ENCODE data around the gene ATAD3B. TPM values are rescaled to one million over a fixed set of nuclear protein-coding genes. Genes with fewer than 3 reads are reported as not detected.
"Not testable (repeated sequence)": the region's sequence is repeated elsewhere in the genome, so short reads cannot be mapped to it uniquely, and the experiment has no call there.

ATAD3B gene
- total RNA-seq, 1 donor from 2014 or later, result 63.0 TPM

DNA sequence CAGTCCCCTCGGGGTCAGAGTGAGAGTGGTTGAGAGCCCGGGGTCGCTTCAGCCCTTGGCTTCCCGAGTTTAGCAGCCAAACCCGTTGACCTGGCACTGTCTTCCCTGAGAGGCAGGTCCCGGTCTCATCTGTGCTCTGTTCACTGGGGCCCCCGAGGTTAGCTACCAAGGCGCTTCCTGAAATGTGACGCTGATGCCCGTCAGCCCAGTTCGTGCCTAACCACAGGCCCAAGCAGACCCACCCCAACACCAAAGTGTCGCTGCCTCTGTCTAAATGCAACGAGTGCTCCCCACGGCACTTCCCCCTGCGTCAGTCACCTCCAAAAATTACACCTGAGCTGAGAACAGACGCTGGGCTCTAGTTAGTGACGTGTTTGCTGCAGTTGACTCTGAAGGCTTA, 4.4 kb downstream of the ATAD3B start:
- not testable (repeated sequence) for H3K36me3 ChIP-seq (ENCODE audit: insufficient read depth, low read length); H3K27me3 ChIP-seq (ENCODE audit: insufficient read depth, low read length); H2AFZ ChIP-seq (ENCODE audit: low read depth, low read length); H3K4me3 Mint-ChIP-seq (ENCODE audit: unreplicated experiment); H3K4me2 ChIP-seq (ENCODE audit: low read length); DNase-seq (ENCODE audit: low read depth); H3K4me1 Mint-ChIP-seq (ENCODE audit: low read depth, unreplicated experiment); H3K27me3 Mint-ChIP-seq (ENCODE audit: low read depth, unreplicated experiment); H3K27ac ChIP-seq (ENCODE audit: low read depth, low read length); H3K9me3 ChIP-seq (ENCODE audit: insufficient read depth, low read depth, low read length); FAIRE-seq; H3K9ac ChIP-seq (ENCODE audit: low read length); H3K27ac Mint-ChIP-seq (ENCODE audit: unreplicated experiment); H3K4me1 ChIP-seq (ENCODE audit: insufficient read depth, low read length); H3K36me3 Mint-ChIP-seq (ENCODE audit: low read depth, unreplicated experiment); H3K9me3 Mint-ChIP-seq (ENCODE audit: unreplicated experiment); H3K4me3 ChIP-seq (ENCODE audit: insufficient read depth, low read depth, low read length)
- Histone ChIP-seq H3K79me2 (ENCODE audit: insufficient read depth, low read length) (peaks cover 66% of the 10 kb centered on the region), H4K20me1 (ENCODE audit: insufficient read depth, low read length) (peaks cover 47% of the 10 kb centered on the region)

DNA sequence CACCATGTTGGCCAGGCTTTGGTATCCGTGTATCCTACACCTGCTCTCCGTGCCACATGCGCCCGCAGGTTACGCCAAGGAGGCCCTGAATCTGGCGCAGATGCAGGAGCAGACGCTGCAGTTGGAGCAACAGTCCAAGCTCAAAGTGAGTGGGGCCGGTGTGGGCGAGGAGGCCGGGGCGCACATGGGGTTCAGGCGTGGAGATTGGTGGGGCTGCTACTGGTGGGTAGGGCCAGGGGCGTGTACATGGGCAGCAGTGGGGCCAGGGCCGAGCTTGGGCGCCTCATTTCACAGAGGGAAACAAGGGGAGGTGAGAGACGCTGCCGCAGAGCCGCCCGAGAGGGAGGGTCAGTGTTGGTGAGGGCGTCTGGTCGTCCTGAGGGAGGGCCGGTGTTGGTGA, 5.6 kb downstream of the ATAD3B start:
- H3K27ac ChIP-seq (ENCODE audit: low read depth, low read length), result no peak overlapping the region
- Mint-ChIP-seq H3K4me1 (ENCODE audit: low read depth, unreplicated experiment) (peaks cover 1% of the 10 kb centered on the region), H3K27ac (ENCODE audit: unreplicated experiment) (no peak overlapping the region), H3K27me3 (ENCODE audit: low read depth, unreplicated experiment) (no peaks in the 10 kb centered on the region), H3K4me3 (ENCODE audit: unreplicated experiment) (no peak overlapping the region), H3K9me3 (ENCODE audit: unreplicated experiment) (no peaks in the 10 kb centered on the region), H3K36me3 (ENCODE audit: low read depth, unreplicated experiment) (peaks cover 9% of the 10 kb centered on the region)
- H2AFZ ChIP-seq (ENCODE audit: low read depth, low read length), result no peak overlapping the region
- peaks cover 7% of the 10 kb centered on the region for H3K36me3 ChIP-seq (ENCODE audit: insufficient read depth, low read length)
- no peaks in the 10 kb centered on the region for H3K9me3 ChIP-seq (ENCODE audit: insufficient read depth, low read depth, low read length)
- H3K4me1 ChIP-seq (ENCODE audit: insufficient read depth, low read length), result peaks cover 3% of the 10 kb centered on the region
- no peak for TF ChIP-seq CTCF (IDR thresholded peaks at IDR 0.05; ENCODE audit: insufficient read depth, low read depth, low read length)
- no peak for TF ChIP-seq EZH2 (IDR thresholded peaks at IDR 0.05; ENCODE audit: insufficient read depth, low read length)
- H3K79me2 ChIP-seq (ENCODE audit: insufficient read depth, low read length), result peaks cover 62% of the 10 kb centered on the region
- H3K4me2 ChIP-seq (ENCODE audit: low read length), result no peak overlapping the region
- no peak overlapping the region for H3K9ac ChIP-seq (ENCODE audit: low read length)
- no peak overlapping the region for H3K4me3 ChIP-seq (ENCODE audit: insufficient read depth, low read depth, low read length)
- FAIRE-seq (no peak), DNase-seq (ENCODE audit: low read depth) (no peak)
- H3K27me3 ChIP-seq (ENCODE audit: insufficient read depth, low read length), result no peaks in the 10 kb centered on the region
- H4K20me1 ChIP-seq (ENCODE audit: insufficient read depth, low read length), result peaks cover 47% of the 10 kb centered on the region

- H3K27ac ChIP-seq (ENCODE audit: low read depth, low read length), result no peak overlapping the region
- Mint-ChIP-seq H3K36me3 (ENCODE audit: low read depth, unreplicated experiment) (peaks cover 13% of the 10 kb centered on the region), H3K4me3 (ENCODE audit: unreplicated experiment) (no peak overlapping the region), H3K27me3 (ENCODE audit: low read depth, unreplicated experiment) (no peaks in the 10 kb centered on the region), H3K4me1 (ENCODE audit: low read depth, unreplicated experiment) (no peaks in the 10 kb centered on the region), H3K9me3 (ENCODE audit: unreplicated experiment) (no peaks in the 10 kb centered on the region), H3K27ac (ENCODE audit: unreplicated experiment) (no peak overlapping the region)
- H3K9me3 ChIP-seq (ENCODE audit: insufficient read depth, low read depth, low read length), result no peaks in the 10 kb centered on the region
- H3K27me3 ChIP-seq (ENCODE audit: insufficient read depth, low read length), result no peaks in the 10 kb centered on the region
- H3K4me2 ChIP-seq (ENCODE audit: low read length), result no peak overlapping the region
- no peak overlapping the region for H2AFZ ChIP-seq (ENCODE audit: low read depth, low read length)
- FAIRE-seq (no peak), DNase-seq (ENCODE audit: low read depth) (no peak)
- H4K20me1 ChIP-seq (ENCODE audit: insufficient read depth, low read length), result peaks cover 39% of the 10 kb centered on the region
- H3K4me1 ChIP-seq (ENCODE audit: insufficient read depth, low read length), result no peaks in the 10 kb centered on the region
- peaks cover 9% of the 10 kb centered on the region for H3K36me3 ChIP-seq (ENCODE audit: insufficient read depth, low read length)
- H3K4me3 ChIP-seq (ENCODE audit: insufficient read depth, low read depth, low read length), result no peak overlapping the region
- TF ChIP-seq CTCF (IDR thresholded peaks at IDR 0.05; ENCODE audit: insufficient read depth, low read depth, low read length) (no peak), EZH2 (IDR thresholded peaks at IDR 0.05; ENCODE audit: insufficient read depth, low read length) (no peak)
- no peak overlapping the region for H3K9ac ChIP-seq (ENCODE audit: low read length)
- H3K79me2 ChIP-seq (ENCODE audit: insufficient read depth, low read length), result peaks cover 39% of the 10 kb centered on the region
These were observed 8.3 kb downstream of the ATAD3B start for GRCh38 chr1:1479547-1480487.

GRCh38 chr1:1480488-1480867, 8.9 kb downstream of the ATAD3B start:
- H3K27ac Mint-ChIP-seq (ENCODE audit: unreplicated experiment), result not testable (repeated sequence)

More at GRCh38 chr1:1480488-1480867, 8.9 kb downstream of the ATAD3B start:
- H3K4me3 ChIP-seq (ENCODE audit: insufficient read depth, low read depth, low read length); H3K4me2 ChIP-seq (ENCODE audit: low read length); FAIRE-seq; H3K4me3 Mint-ChIP-seq (ENCODE audit: unreplicated experiment); H3K9ac ChIP-seq (ENCODE audit: low read length); H3K9me3 ChIP-seq (ENCODE audit: insufficient read depth, low read depth, low read length); H3K9me3 Mint-ChIP-seq (ENCODE audit: unreplicated experiment); H3K4me1 ChIP-seq (ENCODE audit: insufficient read depth, low read length); H3K27me3 Mint-ChIP-seq (ENCODE audit: low read depth, unreplicated experiment); DNase-seq (ENCODE audit: low read depth); H3K4me1 Mint-ChIP-seq (ENCODE audit: low read depth, unreplicated experiment); H3K27me3 ChIP-seq (ENCODE audit: insufficient read depth, low read length); H2AFZ ChIP-seq (ENCODE audit: low read depth, low read length); H3K36me3 ChIP-seq (ENCODE audit: insufficient read depth, low read length); H3K27ac ChIP-seq (ENCODE audit: low read depth, low read length): not testable (repeated sequence)
- H4K20me1 ChIP-seq (ENCODE audit: insufficient read depth, low read length), result peaks cover 39% of the 10 kb centered on the region
- peaks cover 13% of the 10 kb centered on the region for H3K36me3 Mint-ChIP-seq (ENCODE audit: low read depth, unreplicated experiment)
- H3K79me2 ChIP-seq (ENCODE audit: insufficient read depth, low read length), result peaks cover 37% of the 10 kb centered on the region
